ENCODE data around the gene FAIM2.
"Not testable (repeated sequence)": the region's sequence is repeated elsewhere in the genome, so short reads cannot be mapped to it uniquely, and the experiment has no call there.

Gene FAIM2

DNA sequence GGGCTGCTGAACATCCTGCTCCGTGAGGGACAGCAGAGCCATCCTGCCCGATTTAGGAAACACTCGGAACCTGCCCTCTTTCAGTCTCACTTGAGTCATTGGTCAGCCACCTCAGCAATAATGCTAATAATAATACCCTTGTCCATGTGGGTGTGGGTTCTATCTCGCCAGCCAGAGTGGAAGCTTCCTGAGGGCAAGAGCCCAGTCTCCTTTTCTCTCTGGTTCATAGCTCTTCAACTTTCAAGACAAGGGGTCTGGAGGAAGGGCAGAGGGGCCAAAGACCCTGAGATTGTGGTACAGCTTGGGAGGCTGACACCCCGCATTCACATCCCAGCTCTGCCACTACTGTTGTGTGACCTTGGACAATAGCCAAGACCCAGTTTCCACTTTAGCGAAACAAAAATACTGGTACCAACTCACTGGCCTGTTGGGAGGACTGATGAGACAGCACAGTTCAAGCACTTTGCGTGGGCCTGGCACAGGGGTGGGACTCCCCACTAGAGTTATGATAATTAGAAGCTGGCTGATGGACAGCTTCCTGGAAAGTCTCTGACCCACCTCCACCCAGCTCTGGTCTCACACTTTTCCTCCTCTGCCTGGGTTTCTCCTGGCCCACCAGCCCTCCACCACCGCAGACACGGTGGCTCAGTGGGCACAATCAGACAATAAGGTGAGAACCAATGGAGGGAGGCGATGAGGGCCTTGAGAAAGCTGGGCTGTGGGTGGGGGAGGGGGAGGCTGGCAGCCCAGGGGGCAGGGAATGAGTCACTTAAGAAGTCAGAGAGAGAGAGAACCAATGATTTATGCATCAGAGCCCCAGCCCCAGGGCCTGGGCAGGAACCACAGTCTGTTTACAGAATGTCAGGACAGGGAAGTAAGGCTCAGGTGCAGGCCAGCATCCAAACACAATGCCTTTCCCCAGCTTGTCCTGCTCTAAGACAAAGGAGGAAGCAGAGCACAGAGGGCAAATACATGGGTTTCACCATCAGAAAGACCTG is 9.6 kb downstream of the FAIM2 start:
- DNase-seq: no peak

DNA sequence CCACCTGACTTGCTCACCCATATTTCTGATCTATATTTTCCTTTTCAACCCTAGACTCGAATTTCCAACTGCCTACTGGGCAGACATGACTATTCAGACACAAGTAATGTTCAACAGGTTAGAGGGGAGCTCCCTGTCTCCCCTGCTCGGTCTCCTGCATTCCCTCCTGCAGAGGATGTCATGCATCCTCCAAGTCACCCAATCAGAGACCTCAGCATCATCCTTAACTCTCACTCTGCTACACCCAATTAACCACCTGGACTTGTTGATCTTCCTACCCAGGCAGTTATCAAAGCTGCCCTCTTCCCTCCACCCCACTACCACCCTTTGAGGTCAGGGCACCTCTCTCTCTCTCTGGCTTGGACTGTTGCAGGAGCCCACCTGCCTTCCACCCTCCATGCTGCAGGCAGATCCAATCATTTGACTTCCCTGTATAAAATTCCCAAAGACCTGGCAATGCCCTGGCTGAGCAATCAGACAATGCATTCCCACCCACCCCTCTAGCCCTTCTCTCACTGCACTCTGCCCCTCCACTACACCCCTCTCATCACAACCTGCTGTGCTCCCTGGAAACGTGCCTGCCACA is 10.9 kb downstream of the FAIM2 start:
- no peak for DNase-seq

DNA sequence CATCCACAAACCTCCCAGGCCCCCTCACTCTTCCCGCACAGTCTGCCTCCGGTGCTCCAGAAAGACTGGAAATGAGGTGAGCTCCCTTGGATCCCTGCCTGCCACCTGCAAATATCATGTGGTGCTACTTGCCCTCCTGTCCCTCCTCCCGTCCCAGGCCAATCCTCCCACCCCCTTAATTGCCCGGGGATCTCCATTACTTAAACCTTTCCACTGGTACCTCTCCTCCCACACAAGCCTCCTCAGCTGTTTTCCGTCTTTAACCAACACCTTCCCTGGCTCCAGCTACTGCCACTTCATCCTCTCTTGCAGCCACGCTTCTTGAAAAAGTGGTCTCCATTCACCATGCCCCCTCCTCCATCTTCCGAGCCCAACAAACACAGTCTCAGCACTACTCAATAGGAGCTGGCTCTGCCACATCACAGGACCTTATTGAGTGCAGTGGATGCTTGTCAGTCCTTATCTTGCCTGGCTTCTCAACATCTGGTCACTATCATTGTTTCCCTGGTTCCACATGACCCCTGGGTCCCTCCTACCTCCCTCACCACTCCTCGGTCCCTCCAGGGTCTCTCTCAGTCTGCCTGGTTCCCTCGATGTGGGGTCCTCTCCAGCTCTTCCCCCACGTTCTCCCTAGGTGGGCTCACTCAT is 11.5 kb downstream of the FAIM2 start:
- no peak for DNase-seq

GRCh38 chr12:49891476-49891875 is 12.2 kb downstream of the FAIM2 start:
- DNase-seq: no peak

DNA sequence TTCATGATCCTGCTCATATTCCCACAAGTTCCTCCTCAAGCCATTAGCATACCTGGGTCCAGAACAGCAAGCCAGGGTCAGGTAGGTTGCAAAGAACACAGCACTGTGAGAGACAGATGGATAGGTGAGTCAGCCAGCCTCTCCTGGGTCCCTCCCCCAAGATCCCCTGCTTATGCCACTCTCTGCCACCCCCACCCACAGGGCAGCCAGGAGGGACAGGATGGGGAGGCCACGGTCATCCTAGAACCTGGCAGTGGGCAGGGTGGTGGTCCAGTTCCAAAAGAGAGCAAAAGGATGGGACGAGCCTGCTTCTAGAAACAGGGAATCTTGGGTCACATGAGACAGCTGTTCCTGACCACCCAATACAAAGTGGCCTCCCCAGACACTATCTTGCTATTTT is 12.7 kb downstream of the FAIM2 start:
- no peak for DNase-seq

- no peak for DNase-seq
Measured at GRCh38 chr12:49890096-49890461, 13.6 kb downstream of the FAIM2 start.

- DNase-seq: no peak
Measured at GRCh38 chr12:49889361-49890095, 14.2 kb downstream of the FAIM2 start.

DNA sequence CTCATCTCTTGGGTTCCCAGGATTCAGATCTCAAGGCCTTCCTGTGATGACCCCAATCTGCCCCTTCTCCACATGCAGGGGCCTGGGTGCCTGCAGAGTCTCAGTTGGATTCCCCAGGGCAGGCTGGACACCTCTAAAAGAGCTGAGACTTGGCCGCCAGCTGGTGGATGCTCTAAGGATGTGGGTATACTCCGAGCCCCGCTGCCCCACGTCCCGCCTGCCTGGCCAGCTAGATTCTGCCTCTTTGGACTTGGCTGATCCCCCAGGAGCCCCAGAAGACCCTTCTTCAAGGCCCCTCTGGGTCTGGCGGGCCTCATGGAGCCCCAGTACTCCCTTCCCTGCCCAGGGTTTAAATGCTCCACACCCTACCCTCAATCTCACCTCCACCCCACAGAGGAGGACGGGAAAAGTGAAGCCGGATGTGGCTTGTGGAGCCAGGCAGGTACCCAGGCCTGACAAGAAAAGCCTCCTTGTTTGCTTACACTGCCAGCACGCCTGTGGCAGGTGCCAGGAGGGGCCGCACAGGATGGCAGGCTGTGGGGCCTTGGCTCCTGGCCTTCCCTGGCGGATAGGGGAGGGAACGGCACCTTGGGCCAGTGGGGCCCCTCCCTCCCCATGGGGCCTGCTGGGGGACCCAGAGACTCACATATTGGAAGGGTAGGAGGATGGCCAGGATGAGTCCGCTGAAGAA is 15.1 kb downstream of the FAIM2 start:
- DNase-seq: no peak

DNA sequence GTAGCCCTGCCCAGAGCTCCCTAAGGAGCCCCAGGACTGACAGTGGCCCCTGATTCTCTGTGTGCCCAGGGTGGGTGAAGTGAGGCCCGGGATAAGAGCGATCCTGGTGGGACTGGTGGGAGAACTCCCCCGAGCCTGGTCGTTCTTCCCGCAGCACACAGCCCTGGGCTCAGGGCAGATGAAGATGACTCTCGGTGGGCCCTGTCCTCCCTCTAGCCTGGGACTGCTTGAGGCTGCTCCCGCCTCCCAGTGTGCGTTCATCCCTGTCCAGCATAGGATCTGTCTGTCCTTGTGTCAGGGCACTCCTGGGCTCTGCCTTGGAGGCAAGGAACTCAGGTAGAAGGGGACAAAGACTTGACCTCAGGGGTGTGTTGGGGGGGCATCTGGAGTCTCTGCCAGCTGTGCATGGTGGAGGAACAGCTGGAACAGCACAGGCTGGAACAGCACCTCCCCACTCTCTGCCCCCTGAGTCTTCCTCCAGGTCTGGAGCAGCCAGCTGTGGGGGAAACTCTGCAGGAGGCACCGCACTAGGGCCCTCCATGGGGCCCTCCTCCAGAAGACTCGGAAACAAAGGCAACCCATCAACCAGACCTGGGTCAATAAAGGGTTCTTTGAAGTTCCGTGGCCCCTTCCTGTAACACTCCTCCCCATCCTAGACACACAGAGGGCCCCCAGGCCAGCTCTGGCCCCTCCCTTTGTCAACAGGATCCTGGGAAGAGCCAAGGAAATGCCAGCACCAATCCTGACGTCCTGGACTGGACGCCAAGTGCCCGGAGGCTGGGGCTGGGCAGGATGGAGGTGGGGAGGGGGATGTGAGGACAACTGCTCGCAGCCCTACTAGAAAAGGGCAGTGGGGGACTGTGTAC is 15.9 kb downstream of the FAIM2 start:
- DNase-seq: no peak

DNA sequence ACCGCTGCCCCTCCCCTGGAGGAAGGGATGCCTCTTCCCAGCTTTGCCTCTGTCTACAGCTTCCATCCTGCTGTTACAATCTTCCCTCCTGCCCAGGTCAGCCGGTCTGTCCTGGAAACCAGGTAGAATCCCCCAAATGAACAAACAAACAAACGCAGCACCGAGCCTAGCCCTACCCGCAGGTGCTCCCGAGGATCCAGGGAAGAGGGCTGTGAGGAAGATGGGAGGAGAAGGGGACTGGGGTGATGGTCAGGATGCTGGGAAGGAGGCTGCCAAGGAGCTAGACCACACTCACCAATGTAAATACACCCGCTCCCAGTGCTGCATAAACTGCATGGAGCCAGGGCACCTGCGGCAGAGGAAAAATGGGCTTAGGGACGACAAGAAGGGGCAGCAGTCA is 16.6 kb downstream of the FAIM2 start:
- no peak for DNase-seq

- no peak for DNase-seq
Measured at GRCh38 chr12:49885663-49886461, 17.8 kb downstream of the FAIM2 start.

DNA sequence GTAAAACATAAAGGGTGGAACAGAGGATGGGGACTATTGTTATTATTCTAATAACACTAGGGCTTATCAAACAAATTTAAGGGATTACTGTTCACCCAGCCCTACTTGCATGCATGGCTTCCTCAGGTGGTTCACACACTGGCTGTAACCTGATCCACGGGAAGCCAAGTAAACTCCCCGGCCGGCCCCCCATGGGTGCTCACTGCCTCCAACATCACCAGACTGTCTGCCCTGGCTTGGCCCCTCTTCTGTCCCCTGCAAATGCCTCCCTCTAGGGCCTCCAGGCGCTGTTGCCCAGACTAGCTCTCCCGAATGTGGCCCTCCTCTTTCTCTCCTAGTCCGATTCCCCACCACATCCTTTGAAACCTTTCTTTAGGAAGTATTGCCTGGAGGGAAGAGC is 18.6 kb downstream of the FAIM2 start:
- no peak for DNase-seq

DNA sequence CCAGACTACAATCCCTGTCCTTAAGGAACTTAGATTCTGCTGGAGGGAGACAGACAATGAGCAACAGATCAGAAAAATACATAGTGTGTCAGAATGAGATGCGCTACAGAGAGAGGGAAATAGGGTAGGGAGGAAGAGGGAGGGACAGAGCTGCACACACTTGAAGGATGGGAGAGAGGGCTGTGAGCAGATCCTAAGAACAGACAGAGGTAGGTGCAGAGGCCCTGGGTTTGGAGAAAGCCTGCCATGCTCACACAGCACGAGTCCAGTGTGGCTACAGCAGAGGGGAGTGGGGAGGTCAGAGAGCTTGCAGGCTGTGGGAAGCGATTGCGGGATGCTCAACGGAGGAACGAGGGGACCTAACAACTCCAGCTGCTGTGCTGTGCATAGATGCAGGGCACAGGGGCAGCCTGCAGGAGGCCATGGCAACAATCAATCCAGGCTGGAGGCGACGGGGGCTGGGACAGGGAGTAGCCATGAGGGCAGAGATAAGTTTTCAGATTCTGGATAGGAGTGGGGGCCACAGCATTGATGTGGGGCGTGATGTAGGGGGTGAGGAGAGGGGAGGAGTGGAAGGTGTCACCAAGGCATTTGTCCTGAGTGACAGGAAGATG is 20.7 kb downstream of the FAIM2 start:
- DNase-seq: no peak

- no peak for DNase-seq
Measured at GRCh38 chr12:49882248-49882850, 21.4 kb downstream of the FAIM2 start.

DNA sequence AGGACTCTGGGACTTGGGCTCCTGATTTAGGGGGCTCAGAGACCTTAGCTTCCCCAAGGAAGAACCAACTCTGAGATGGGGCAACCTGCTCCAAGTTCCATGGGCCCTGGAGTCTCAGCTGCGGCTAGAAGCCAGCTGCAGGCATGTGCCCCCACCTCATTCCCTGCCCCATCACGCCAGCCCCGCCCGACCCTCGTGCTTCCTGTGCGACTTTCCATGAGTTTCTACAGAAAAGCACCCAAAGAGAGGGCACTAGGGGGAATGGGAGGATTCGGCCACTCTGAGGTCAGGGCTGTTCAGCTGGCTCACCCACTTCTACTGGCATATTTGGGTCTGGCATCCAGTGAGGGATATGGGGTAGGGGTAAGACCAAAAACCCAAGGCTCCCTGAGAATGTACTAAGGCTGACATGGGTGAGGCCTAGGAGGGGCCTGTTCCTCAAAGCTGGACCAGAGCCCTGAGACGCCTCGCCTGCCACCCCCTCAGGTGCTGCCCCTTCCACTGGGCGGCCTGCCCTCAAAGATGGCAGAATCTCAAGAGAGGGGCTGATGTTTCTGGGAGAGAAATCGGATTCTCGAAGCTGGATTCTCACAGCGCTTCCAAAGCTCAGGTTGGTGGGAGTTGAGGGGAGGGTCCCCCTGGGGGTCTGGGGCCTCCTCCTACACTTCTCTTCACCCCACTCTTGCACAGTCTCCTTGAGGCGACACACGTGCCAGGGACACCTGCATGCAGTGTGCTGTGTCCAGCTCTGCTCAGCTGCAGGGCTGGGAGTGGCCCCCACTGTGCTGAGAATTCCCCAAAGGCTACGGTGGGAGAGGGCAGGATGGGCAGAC is 22.1 kb downstream of the FAIM2 start:
- DNase-seq: no peak

- DNase-seq: no peak
Measured at GRCh38 chr12:49880756-49881414, 22.8 kb downstream of the FAIM2 start.

GRCh38 chr12:49879065-49879464 is 24.6 kb downstream of the FAIM2 start:
- not testable (repeated sequence) for DNase-seq

DNA sequence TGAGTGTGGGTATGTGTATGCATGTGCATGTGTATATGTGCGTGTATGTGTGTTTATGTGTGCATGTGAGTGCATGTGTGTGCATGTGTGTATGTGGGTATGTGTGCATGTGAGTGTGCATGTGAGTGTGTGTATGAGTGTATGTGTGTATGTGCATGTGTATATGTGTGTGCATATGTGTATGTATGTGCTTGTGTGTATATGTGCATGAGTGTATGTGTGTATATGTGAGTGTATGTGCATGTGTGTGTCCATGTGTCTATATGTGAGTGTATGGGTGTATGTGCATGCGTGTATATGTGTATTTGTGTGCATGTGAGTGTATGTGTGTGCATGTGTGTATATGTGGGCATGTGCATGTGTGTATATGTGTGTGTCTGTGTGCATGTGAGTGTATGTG is 25.7 kb downstream of the FAIM2 start:
- no peak for DNase-seq
